ENCODE data around the gene AP5M1.

AP5M1 gene

GRCh38 chr14:57346741-57347140 lies 78.0 kb downstream of the AP5M1 start:
- FAIRE-seq (no peak), DNase-seq (ENCODE audit: insufficient read length, low spot score) (no peak)
- TF ChIP-seq POU2F2 (IDR thresholded peaks at IDR 0.05; ENCODE audit: low read depth, low read length) (no peak), SPI1 (IDR thresholded peaks at IDR 0.05; ENCODE audit: low read depth, low read length) (no peak), TAF1 (IDR thresholded peaks at IDR 0.05; ENCODE audit: low read depth, low read length) (no peak), POLR2AphosphoS5 (IDR thresholded peaks at IDR 0.05; ENCODE audit: low read depth, low read length) (no peak), PAX5 (IDR thresholded peaks at IDR 0.05; ENCODE audit: insufficient read depth, low read length, severe bottlenecking) (no peak), POLR2A (IDR thresholded peaks at IDR 0.05; ENCODE audit: low read depth, low read length) (no peak)

All from GM12891 (cell line).